ENCODE data around the gene GUCA2A. TPM values are rescaled to one million over a fixed set of nuclear protein-coding genes. Genes with fewer than 3 reads are reported as not detected.

The GUCA2A gene
- total RNA-seq, 1 donor from 2014 or later: not detected

- H3K4me3 Mint-ChIP-seq (ENCODE audit: unreplicated experiment): no peak overlapping the region
- no peaks in the 10 kb centered on the region for H3K36me3 Mint-ChIP-seq (ENCODE audit: low read depth, unreplicated experiment)
- H3K27me3 Mint-ChIP-seq (ENCODE audit: unreplicated experiment): no peaks in the 10 kb centered on the region
- DNase-seq (ENCODE audit: low spot score): no peak
- H3K4me1 Mint-ChIP-seq (ENCODE audit: unreplicated experiment): no peaks in the 10 kb centered on the region
- no peak for TF ChIP-seq CTCF (IDR thresholded peaks at IDR 0.05; ENCODE audit: unreplicated experiment)
- H3K27ac Mint-ChIP-seq (ENCODE audit: unreplicated experiment): no peak overlapping the region
- H3K9me3 Mint-ChIP-seq (ENCODE audit: unreplicated experiment): no peaks in the 10 kb centered on the region
These were observed 28.1 kb downstream of the GUCA2A start for GRCh38 chr1:42136466-42136865.

- H3K4me3 Mint-ChIP-seq (ENCODE audit: unreplicated experiment): no peak overlapping the region
- H3K4me1 Mint-ChIP-seq (ENCODE audit: unreplicated experiment): no peaks in the 10 kb centered on the region
- H3K27me3 Mint-ChIP-seq (ENCODE audit: unreplicated experiment): no peaks in the 10 kb centered on the region
- TF ChIP-seq CTCF (IDR thresholded peaks at IDR 0.05; ENCODE audit: unreplicated experiment): no peak
- H3K36me3 Mint-ChIP-seq (ENCODE audit: low read depth, unreplicated experiment): no peaks in the 10 kb centered on the region
- H3K9me3 Mint-ChIP-seq (ENCODE audit: unreplicated experiment): no peaks in the 10 kb centered on the region
- no peak for DNase-seq (ENCODE audit: low spot score)
- H3K27ac Mint-ChIP-seq (ENCODE audit: unreplicated experiment): no peak overlapping the region
These were observed 29.1 kb downstream of the GUCA2A start for GRCh38 chr1:42135426-42135825.

- no peak for TF ChIP-seq CTCF (IDR thresholded peaks at IDR 0.05; ENCODE audit: unreplicated experiment)
- Mint-ChIP-seq H3K27ac (ENCODE audit: unreplicated experiment) (no peak overlapping the region), H3K4me1 (ENCODE audit: unreplicated experiment) (no peaks in the 10 kb centered on the region), H3K9me3 (ENCODE audit: unreplicated experiment) (no peaks in the 10 kb centered on the region), H3K27me3 (ENCODE audit: unreplicated experiment) (no peaks in the 10 kb centered on the region), H3K36me3 (ENCODE audit: low read depth, unreplicated experiment) (no peaks in the 10 kb centered on the region), H3K4me3 (ENCODE audit: unreplicated experiment) (no peak overlapping the region)
- no peak for DNase-seq (ENCODE audit: low spot score)
These were observed 30.6 kb downstream of the GUCA2A start for GRCh38 chr1:42133809-42134526.

DNA sequence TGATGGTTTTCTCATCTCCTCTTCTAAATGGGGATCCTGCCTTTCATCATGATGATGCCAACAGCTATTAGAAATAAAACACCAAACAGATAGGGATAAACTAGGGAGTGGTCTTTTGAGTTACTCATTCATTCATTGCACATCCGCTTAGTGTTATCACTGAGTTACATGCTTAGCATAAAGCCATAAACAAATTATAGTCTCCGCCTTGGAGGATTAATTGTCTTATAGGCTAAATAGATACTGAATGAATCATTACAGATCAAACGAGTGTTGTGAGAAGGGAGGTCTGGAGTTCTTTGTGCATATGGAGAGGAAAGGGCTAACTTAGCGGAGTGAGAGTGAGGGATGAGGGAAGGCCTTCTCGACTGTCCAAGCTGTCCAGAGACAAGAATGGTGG lies 31.2 kb downstream of the GUCA2A start:
- no peaks in the 10 kb centered on the region for H3K4me1 Mint-ChIP-seq (ENCODE audit: unreplicated experiment)
- H3K9me3 Mint-ChIP-seq (ENCODE audit: unreplicated experiment): no peaks in the 10 kb centered on the region
- no peak for DNase-seq (ENCODE audit: low spot score)

More for the DNA sequence above, 31.2 kb downstream of the GUCA2A start:
- no peak for TF ChIP-seq CTCF (IDR thresholded peaks at IDR 0.05; ENCODE audit: unreplicated experiment)
- H3K27ac Mint-ChIP-seq (ENCODE audit: unreplicated experiment): no peak overlapping the region
- H3K4me3 Mint-ChIP-seq (ENCODE audit: unreplicated experiment): no peak overlapping the region
- H3K36me3 Mint-ChIP-seq (ENCODE audit: low read depth, unreplicated experiment): no peaks in the 10 kb centered on the region
- no peaks in the 10 kb centered on the region for H3K27me3 Mint-ChIP-seq (ENCODE audit: unreplicated experiment)
